Stomach (tissue), 9 donors: ENCODE measurements around the gene PKD2L2. TPM values are rescaled to one million over a fixed set of nuclear protein-coding genes. Genes with fewer than 3 reads are reported as not detected.

ENCODE experiments used
- DNase-seq, 2 donors: peaks; one replicate each; pipeline versions ENCODE4 v3.0.0 to v3.0.0-alpha.2; 2013 to 2019
- H3K27ac ChIP-seq, 5 donors: fragments of 200-600 bp in 4 of 5; sonication (generic) in 4 of 5; one replicate each; pipeline ENCODE4 v1.5.1; 2013 to 2019; ENCODE audit warnings: mild to moderate bottlenecking in 1 of 5, moderate library complexity in 1 of 5
- H3K27me3 ChIP-seq, 3 donors: fragments of 200-600 bp; sonication (generic); one replicate each; pipeline ENCODE4 v1.5.1; 2017 to 2019; ENCODE audit warnings: mixed run types in 1 of 3
- H3K36me3 ChIP-seq, 4 donors: fragments of 200-600 bp; sonication (generic); 1 replicate in 3 of 4; 2 replicates in 1 of 4; pipeline ENCODE4 v1.5.1; 2016 to 2019
- H3K4me1 ChIP-seq, 4 donors: fragments of 200-600 bp; sonication (generic); one replicate each; pipeline ENCODE4 v1.5.1; 2016 to 2019
- H3K4me3 ChIP-seq, 4 donors: fragments of 200-600 bp; sonication (generic) in 3 of 4; one replicate each; pipeline ENCODE4 v1.5.1; 2016 to 2019; ENCODE audit warnings: mild to moderate bottlenecking in 1 of 4
- H3K9me3 ChIP-seq, 4 donors: fragments of 200-600 bp; sonication (generic); one replicate each; pipeline ENCODE4 v1.5.1; 2016 to 2019
- CTCF ChIP-seq, 7 experiments: fragments of 450-650 bp in 4 of 7; fragments of 200-600 bp in 3 of 7; sonication (generic) in 3 of 7; IDR thresholded peaks; one replicate each; pipeline ENCODE4 v1.5.1; 2016 to 2019; ENCODE audit warnings: antibody characterized with exemption in 7 of 7, control low read depth in 2 of 7, mild to moderate bottlenecking in 1 of 7
- EP300 ChIP-seq: sonication (generic); formaldehyde crosslinking; IDR thresholded peaks from one replicate; pipeline ENCODE4 v1.6.1; 2017; ENCODE audit warnings: antibody characterized with exemption
- POLR2A ChIP-seq, 4 donors: fragments of 450-650 bp; IDR thresholded peaks; one replicate each; pipeline ENCODE4 v1.6.1; 2016; ENCODE audit warnings: antibody characterized with exemption in 4 of 4, control low read depth in 2 of 4, mild to moderate bottlenecking in 1 of 4, moderate library complexity in 1 of 4
- POLR2AphosphoS5 ChIP-seq, 3 donors: sonication (generic); formaldehyde crosslinking; IDR thresholded peaks; one replicate each; pipeline ENCODE4 v1.6.1; 2016; ENCODE audit warnings: antibody characterized with exemption in 3 of 3
- WGBS, 5 donors: extraction: QIAGEN DNeasy Blood & Tissue Kit in 3 of 5; methylation state at CpG; one replicate each; pipeline versions ENCODE4 v1.1.5 to v1.1.7; 2013 to 2018; 5-methylcytosine and 5-hydroxymethylcytosine counted together
- intact Hi-C: fragments of 100-400 bp; cut with DNase I; formaldehyde crosslinking; loops from one replicate; pipeline ENCODE4 v1.15.1; 2023; ENCODE audit warnings: low total_unique reads
- polyA plus RNA-seq, 3 donors: library from polyadenylated mRNA; stranded (reverse); fragments of 200-250 nt; gene quantifications; one replicate each; pipeline ENCODE4 v1.2.3, GENCODE V29; 2013
- total RNA-seq, 5 donors: library from RNA; depleted of rRNA; stranded (reverse); fragments of >200 nt; gene quantifications; one replicate each; pipeline versions ENCODE4 v1.1.0 to v1.2.3, GENCODE V29; 2014 to 2016
- donor health status: healthy with polysubstance abuse.
- donor health status: Bipolar disorder and iron deficiency.
- donor health status: healthy.

PKD2L2 gene
- total and polyA plus RNA-seq, 8 donors: not detected

DNA sequence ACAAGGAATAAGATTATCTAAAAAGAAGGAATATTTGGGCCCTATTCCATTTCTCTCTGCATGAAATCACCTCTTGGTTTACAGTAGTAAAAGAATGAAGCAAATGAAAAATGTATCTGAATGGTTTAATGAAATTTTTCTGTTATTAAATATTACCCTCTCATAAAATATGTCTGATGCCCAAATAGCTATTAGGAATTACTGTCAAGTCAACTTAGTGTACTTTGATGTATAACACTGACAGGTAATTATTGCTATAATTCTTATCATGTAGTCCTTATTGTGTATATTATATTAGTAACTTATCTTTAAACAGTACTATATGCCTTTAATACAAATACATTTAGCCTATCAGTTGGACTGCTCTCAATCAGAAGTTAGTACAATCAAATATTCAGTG lies 13.2 kb upstream of the PKD2L2 start:
- Histone ChIP-seq H3K27me3 (no peaks in the 10 kb centered on the region), H3K4me1 (no peaks in the 10 kb centered on the region), H3K9me3 (no peaks in the 10 kb centered on the region), H3K27ac (no peak overlapping the region), H3K36me3 (no peaks in the 10 kb centered on the region), H3K4me3 (no peak overlapping the region)
- intact Hi-C loops: no loop called here
- TF ChIP-seq POLR2A (IDR thresholded peaks at IDR 0.05) (no peak), EP300 (no peak), POLR2AphosphoS5 (IDR thresholded peaks at IDR 0.05) (no peak), CTCF (IDR thresholded peaks at IDR 0.05) (no peak)
- no peak for DNase-seq

DNA sequence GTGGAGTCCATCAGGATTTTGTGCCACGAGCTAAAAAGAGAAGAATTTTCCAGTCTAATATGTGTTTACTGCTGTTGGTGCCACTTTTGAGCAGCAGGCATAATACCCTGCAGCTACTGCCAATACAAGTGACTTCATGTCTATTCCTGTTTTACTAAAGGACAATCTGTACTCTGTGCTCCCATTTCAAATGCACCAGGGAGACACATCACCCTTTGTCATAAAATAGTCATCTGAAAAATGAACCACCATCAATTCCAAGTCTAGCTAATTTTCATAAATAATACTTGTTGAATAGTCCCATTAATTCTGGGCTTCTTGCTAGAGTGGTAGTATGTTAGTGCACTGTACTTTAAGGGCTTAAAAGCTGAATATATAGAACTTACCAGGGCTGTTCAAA lies 8.9 kb upstream of the PKD2L2 start:
- peak in 1 of 2 donors; percentile 11 for DNase-seq
- 63 to 96% (median 71%) methylated on average over 1 of the region's 1 CpG for WGBS, 5 donors
- Histone ChIP-seq H3K27ac (no peak overlapping the region), H3K27me3 (no peaks in the 10 kb centered on the region), H3K4me1 (no peaks in the 10 kb centered on the region), H3K36me3 (no peaks in the 10 kb centered on the region), H3K4me3 (no peak overlapping the region), H3K9me3 (no peaks in the 10 kb centered on the region)
- TF ChIP-seq EP300 (no peak), POLR2AphosphoS5 (IDR thresholded peaks at IDR 0.05) (no peak), CTCF (IDR thresholded peaks at IDR 0.05) (no peak), POLR2A (IDR thresholded peaks at IDR 0.05) (no peak)
- intact Hi-C loops: no loop called here

- WGBS, 5 donors: 69 to 89% (median 80%) methylated on average over 2 of the region's 2 CpGs
Observed at GRCh38 chr5:137887831-137888230, 1.4 kb upstream of the PKD2L2 start.

DNA sequence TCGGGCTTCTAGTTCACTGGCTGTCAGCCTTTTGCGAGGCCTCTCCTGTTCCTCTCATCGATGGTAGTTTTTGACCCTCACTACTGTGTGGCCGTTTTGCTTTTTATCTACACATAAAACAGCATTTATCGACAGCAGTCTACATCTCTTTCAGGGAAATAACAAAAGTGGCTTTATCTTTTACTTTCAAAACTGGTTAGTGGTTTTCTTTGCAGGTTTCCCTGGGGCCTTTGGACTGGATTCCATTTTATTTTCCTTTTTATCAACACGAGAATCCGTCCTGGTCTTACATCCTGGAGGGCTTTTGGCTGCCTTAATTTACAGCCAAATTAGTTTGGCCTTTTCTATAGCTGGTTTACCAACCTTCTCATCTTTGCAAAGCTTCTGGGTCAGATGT lies 793 bp upstream of the PKD2L2 start:
- intact Hi-C loops: no loop called here
- Histone ChIP-seq H3K4me1 (peaks cover 4 to 20% (median 8%) of the 10 kb centered on the region in 4 donors), H3K9me3 (no peaks in the 10 kb centered on the region), H3K36me3 (no peaks in the 10 kb centered on the region), H3K27me3 (peaks cover 0 to 6% (median 4%) of the 10 kb centered on the region in 3 donors), H3K27ac (peak overlapping the region; percentile 74 to 80 (median 75)), H3K4me3 (peak overlapping the region in 3 of 4 donors; percentile 44 to 50 (median 47))
- TF ChIP-seq CTCF (IDR thresholded peaks at IDR 0.05) (no peak), POLR2A (IDR thresholded peaks at IDR 0.05) (no peak), POLR2AphosphoS5 (IDR thresholded peaks at IDR 0.05) (no peak), EP300 (no peak)
- peak in 1 of 2 donors; percentile 8 for DNase-seq
- 23 to 51% (median 34%) methylated on average over 7 of the region's 7 CpGs for WGBS, 5 donors

More at GRCh38 chr5:137887831-137888230, 1.4 kb upstream of the PKD2L2 start:
- no peak for TF ChIP-seq POLR2A (IDR thresholded peaks at IDR 0.05)
- TF ChIP-seq CTCF (IDR thresholded peaks at IDR 0.05): no peak
- TF ChIP-seq EP300: no peak
- no peak for TF ChIP-seq POLR2AphosphoS5 (IDR thresholded peaks at IDR 0.05)
- Histone ChIP-seq H3K36me3 (no peaks in the 10 kb centered on the region), H3K27ac (peak overlapping the region in 1 of 5 donors; percentile 80), H3K9me3 (no peaks in the 10 kb centered on the region), H3K4me3 (no peak overlapping the region), H3K4me1 (peaks cover 4 to 20% (median 8%) of the 10 kb centered on the region in 4 donors), H3K27me3 (peaks cover 0 to 6% (median 4%) of the 10 kb centered on the region in 3 donors)
- no peak for DNase-seq
- intact Hi-C loops: no loop called here
